ENCODE data around the gene EFS. TPM values are rescaled to one million over a fixed set of nuclear protein-coding genes. Genes with fewer than 3 reads are reported as not detected.

EFS gene
- total RNA-seq, 1 donor from 2014 or later, result 104 TPM

DNA sequence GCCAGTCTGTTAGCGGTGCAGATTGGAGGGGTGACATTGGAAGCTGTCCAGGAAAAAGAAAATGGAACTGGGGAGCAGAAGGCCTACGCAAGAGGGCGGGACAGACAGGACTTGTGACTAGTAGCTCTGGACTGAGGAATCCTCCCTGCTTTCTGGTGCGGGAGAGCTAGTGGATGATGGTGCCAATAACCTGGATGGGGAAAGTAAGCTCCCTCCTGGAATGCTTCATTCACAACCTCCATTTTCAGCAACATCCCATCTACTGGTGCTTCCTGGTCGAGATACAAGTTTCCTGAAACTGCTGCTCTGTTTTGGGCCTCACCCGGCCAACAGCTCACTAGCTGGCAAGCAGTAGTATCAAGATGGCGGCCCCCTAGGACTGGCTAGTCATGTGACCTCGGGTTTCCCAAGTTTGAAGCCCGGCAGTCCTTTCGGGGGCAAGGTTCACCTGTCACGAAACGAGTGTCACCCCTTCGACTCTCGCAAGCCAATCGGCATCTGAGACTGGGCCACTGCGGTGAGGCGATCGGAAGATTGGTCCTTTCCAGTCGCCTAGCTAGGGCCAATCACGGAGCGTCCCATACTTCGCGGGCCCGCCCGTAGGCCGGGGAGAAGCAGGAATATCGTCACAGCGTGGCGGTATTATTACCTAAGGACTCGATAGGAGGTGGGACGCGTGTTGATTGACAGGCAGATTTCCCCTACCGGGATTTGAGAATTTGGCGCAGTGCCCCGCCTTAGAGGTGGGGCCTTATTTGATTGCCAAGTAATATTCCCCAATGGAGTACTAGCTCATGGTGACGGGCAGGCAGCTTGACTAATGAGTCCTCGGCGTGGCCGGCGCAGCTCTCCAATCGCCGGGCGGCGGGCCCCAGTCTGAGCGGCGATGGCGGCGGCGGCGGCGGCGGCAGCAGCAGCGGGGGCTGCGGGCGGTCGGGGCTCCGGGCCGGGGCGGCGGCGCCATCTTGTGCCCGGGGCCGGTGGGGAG lies 44.1 kb downstream of the EFS start, which contains the start of gene PABPN1:
TSS of gene PABPN1 (plus strand) at position 874 of the 988 bp plus-strand sequence. CDS start at position 887, 13 bp downstream.
- Mint-ChIP-seq H3K27me3 (ENCODE audit: low read depth) (peaks cover 5% of the 10 kb centered on the region), H3K27ac (ENCODE audit: unreplicated experiment) (peak within 1 kb of the TSS; percentile 99), H3K9me3 (peaks cover 4% of the 10 kb centered on the region), H3K4me1 (peaks cover 32% of the 10 kb centered on the region), H3K4me3 (peak within 1 kb of the TSS; percentile 100), H3K36me3 (ENCODE audit: low read depth) (peaks cover 27% of the 10 kb centered on the region)
- DNase-seq (ENCODE audit: low read depth, low spot score), result peak; percentile 91
- TF ChIP-seq, protein P1, sequence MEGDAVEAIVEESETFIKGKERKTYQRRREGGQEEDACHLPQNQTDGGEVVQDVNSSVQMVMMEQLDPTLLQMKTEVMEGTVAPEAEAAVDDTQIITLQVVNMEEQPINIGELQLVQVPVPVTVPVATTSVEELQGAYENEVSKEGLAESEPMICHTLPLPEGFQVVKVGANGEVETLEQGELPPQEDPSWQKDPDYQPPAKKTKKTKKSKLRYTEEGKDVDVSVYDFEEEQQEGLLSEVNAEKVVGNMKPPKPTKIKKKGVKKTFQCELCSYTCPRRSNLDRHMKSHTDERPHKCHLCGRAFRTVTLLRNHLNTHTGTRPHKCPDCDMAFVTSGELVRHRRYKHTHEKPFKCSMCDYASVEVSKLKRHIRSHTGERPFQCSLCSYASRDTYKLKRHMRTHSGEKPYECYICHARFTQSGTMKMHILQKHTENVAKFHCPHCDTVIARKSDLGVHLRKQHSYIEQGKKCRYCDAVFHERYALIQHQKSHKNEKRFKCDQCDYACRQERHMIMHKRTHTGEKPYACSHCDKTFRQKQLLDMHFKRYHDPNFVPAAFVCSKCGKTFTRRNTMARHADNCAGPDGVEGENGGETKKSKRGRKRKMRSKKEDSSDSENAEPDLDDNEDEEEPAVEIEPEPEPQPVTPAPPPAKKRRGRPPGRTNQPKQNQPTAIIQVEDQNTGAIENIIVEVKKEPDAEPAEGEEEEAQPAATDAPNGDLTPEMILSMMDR (conservative IDR thresholded peaks at IDR 0.05), result no peak

DNA sequence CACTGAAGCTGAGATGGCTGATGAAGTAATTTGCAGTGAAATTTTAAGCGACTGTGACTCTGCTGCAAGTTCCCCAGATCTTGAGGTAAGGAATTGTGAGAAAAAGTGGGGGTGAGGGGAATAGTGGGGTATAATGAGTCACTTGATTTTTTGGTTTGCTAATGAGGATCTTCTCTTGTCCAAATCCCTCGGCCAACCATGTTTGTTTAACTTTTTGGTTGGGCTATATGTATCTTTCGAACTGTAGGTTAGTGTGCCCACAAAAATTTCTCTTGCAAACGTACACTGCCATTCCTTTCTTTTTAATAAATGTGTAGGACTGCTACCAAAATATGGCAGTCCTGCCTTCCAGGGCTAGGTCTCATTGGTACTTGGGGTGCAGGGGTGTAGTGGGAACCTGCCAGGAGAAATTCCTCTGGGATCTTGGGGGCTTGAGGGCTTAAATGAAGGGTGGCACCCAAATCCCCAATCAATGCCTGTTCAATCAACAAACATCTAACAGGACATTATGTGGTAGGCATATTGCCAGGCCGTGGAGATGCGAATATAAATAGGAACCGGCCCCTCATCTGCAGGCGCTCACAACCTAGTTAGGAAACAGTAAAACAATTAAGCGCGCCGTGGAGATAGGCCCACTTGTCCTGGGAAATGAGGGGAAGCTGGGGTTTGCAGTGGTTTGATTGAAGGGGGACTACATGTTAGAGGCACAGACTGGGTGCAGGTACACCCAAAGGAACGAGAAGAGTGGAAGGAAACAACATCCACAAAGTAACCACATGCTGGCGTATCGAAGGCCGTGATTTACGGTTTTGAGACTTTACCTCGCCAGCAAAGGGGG lies 45.0 kb downstream of the EFS start:
- H3K4me1 Mint-ChIP-seq, result peaks cover 32% of the 10 kb centered on the region
- H3K36me3 Mint-ChIP-seq (ENCODE audit: low read depth), result peaks cover 27% of the 10 kb centered on the region
- H3K4me3 Mint-ChIP-seq, result peak overlapping the region; percentile 99
- TF ChIP-seq, protein P1 (conservative IDR thresholded peaks at IDR 0.05), result no peak
- DNase-seq (ENCODE audit: low read depth, low spot score), result no peak
- peaks cover 4% of the 10 kb centered on the region for H3K9me3 Mint-ChIP-seq
- H3K27me3 Mint-ChIP-seq (ENCODE audit: low read depth), result peaks cover 5% of the 10 kb centered on the region
- peak overlapping the region; percentile 97 for H3K27ac Mint-ChIP-seq (ENCODE audit: unreplicated experiment)

DNA sequence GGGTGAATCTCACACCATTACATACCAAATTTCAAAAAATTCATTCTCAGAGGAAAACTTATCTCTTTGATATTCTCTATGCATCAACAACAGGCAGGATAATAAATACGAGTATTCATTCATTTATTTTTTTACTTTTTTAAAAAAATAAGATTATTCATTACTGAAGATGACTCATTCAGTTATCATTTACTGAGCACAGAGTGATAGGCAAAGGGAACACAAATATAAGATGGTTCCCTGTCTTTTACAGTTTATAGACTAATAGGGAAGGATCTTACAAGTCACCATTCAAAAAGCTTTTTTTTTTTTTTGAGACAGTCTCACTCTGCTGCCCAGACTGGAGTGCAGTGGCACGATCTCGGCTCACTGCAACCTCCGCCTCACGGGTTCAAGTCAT lies 48.7 kb downstream of the EFS start:
- peaks cover 14% of the 10 kb centered on the region for H3K36me3 Mint-ChIP-seq (ENCODE audit: low read depth)
- peaks cover 19% of the 10 kb centered on the region for H3K4me1 Mint-ChIP-seq
- H3K4me3 Mint-ChIP-seq, result no peak overlapping the region
- peaks cover 5% of the 10 kb centered on the region for H3K27me3 Mint-ChIP-seq (ENCODE audit: low read depth)
- H3K27ac Mint-ChIP-seq (ENCODE audit: unreplicated experiment), result no peak overlapping the region
- H3K9me3 Mint-ChIP-seq, result peaks cover 4% of the 10 kb centered on the region
- TF ChIP-seq, protein P1 (conservative IDR thresholded peaks at IDR 0.05), result no peak
- no peak for DNase-seq (ENCODE audit: low read depth, low spot score)

DNA sequence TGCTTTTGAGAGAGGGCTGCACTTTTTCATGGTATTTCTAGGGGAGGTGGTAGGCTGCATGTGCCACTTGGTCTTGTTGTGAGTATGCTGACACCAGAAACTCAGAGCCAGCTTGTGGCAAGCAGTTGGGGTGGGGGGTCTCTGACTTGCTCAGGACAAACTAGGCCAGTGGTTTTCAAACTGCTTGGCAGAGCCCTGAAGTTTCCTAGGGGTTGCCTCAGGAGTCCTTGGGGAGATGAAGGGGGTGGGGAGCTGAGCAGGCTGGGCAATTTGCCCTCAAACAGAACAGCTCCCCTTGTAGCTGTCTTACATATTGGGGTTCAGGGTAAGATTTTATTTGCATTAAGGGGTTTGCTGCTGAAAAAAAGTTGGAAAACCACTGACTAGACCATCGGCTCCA lies 54.4 kb downstream of the EFS start:
- peaks cover 29% of the 10 kb centered on the region for H3K4me1 Mint-ChIP-seq
- H3K27ac Mint-ChIP-seq (ENCODE audit: unreplicated experiment), result no peak overlapping the region
- TF ChIP-seq, protein P1 (conservative IDR thresholded peaks at IDR 0.05), result no peak
- H3K4me3 Mint-ChIP-seq, result no peak overlapping the region
- no peaks in the 10 kb centered on the region for H3K27me3 Mint-ChIP-seq (ENCODE audit: low read depth)
- no peaks in the 10 kb centered on the region for H3K9me3 Mint-ChIP-seq
- H3K36me3 Mint-ChIP-seq (ENCODE audit: low read depth), result no peaks in the 10 kb centered on the region
- DNase-seq (ENCODE audit: low read depth, low spot score), result no peak

DNA sequence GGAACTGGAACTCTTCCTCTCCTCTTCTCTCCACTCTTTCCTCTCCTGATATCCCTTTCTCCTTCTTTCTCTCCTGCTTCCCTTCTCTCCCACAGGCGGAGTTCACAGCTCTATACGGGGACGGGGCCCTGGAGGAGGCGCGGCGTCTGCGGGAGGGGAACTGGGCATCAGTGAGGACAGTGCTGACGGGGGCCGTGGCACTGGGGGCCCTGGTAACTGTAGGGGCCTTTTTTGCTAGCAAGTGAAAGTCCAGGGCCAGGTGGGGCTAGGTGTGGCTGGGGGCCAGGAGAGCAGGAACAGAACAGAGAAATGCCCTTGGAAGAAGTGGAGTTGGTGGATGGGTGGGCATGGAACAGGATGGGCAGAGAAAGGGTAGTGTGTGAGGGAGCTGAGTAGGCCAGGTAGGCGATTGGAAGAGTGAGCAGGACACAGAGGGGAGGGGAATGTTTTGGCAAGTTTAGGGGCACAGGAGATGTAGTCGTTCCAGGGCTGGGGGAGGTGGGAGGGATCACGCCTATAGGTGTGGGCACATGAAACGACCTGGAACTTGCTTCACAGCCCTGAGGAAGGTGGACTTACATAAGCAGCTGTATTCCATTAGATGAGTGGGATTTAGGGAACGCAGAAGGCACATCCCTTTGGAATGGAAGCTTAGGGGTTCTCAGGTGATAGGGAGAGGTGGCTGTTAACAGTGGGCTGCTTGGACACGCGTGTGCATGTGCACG lies 56.1 kb downstream of the EFS start:
- Mint-ChIP-seq H3K9me3 (no peaks in the 10 kb centered on the region), H3K27me3 (ENCODE audit: low read depth) (no peaks in the 10 kb centered on the region), H3K36me3 (ENCODE audit: low read depth) (no peaks in the 10 kb centered on the region)

More for the DNA sequence above, 56.1 kb downstream of the EFS start:
- TF ChIP-seq, protein P1 (conservative IDR thresholded peaks at IDR 0.05), result no peak
- no peak for DNase-seq (ENCODE audit: low read depth, low spot score)
- Mint-ChIP-seq H3K27ac (ENCODE audit: unreplicated experiment) (peak overlapping the region; percentile 78), H3K4me3 (peak overlapping the region; percentile 66), H3K4me1 (peaks cover 33% of the 10 kb centered on the region)
